GM12891 (cell line): ENCODE results near the gene ANKRD23.

Source experiments
- DNase-seq: peaks from one replicate; pipeline ENCODE4 v3.0.0; 2011; ENCODE audit warnings: low spot score; ENCODE audit not compliant: insufficient read length
- FAIRE-seq: peaks from 2 replicates; lab custom pipeline; 2011; peaks lifted over from hg19 to GRCh38; lab: Jason Lieb, UNC
- PAX5 ChIP-seq: IDR thresholded peaks from 2 replicates; pipeline ENCODE4 v1.6.1; 2011; ENCODE audit warnings: low read length, moderate library complexity, mild to moderate bottlenecking; ENCODE audit not compliant: insufficient read depth, severe bottlenecking
- POLR2A ChIP-seq: IDR thresholded peaks from 2 replicates; pipeline ENCODE4 v1.6.1; 2011; ENCODE audit warnings: low read depth, low read length, control low read depth
- POLR2AphosphoS5 ChIP-seq: IDR thresholded peaks from 2 replicates; pipeline ENCODE4 v1.6.1; 2011; ENCODE audit warnings: low read depth, low read length, control low read depth
- POU2F2 ChIP-seq: IDR thresholded peaks from 2 replicates; pipeline ENCODE4 v1.6.1; 2011; ENCODE audit warnings: low read depth, mild to moderate bottlenecking, control low read depth, low read length, moderate library complexity
- SPI1 ChIP-seq: IDR thresholded peaks from 2 replicates; pipeline ENCODE4 v1.6.1; 2011; ENCODE audit warnings: low read depth, low read length, control low read depth
- TAF1 ChIP-seq: IDR thresholded peaks from 2 replicates; pipeline ENCODE4 v1.6.1; 2011; ENCODE audit warnings: low read depth, low read length, control low read depth

ANKRD23 gene

DNA sequence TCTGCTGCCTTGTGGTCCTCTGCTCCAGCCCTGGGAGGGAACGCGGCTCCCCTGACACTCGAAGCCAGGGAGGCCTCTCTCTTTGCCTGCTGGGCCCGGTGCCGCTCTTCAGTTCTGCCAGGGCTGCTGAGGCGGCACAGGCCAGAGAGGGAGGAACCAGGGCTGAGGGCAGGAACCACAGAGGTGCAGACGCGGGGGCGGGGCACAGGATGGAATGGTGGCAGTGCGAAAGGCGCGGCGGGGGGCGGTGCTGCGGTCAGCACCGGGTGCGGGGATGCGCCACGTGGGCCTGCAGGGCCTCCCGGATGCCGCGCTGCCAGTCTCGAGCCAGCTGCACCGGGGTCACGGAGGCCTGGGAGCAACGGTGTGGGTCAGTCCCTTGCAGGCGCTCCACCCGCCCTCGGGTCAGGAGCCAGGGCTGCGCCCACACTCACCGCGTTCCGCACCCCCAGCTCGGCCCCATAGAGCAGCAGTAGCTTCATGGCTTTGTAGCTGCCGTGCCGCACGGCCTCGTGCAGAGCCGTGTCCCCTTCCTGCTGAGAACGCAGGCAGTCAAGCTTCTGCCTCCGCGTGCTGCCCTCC is 4.4 kb downstream of the ANKRD23 start:
- peak; percentile 84 for FAIRE-seq
- DNase-seq, result peak; percentile 46
- TF ChIP-seq POU2F2, result no peak
- TF ChIP-seq SPI1, result no peak
- TF ChIP-seq PAX5, result no peak
- no peak for TF ChIP-seq POLR2AphosphoS5
- no peak for TF ChIP-seq TAF1
- TF ChIP-seq POLR2A, result no peak; the same call in 1 of the 2 replicates

DNA sequence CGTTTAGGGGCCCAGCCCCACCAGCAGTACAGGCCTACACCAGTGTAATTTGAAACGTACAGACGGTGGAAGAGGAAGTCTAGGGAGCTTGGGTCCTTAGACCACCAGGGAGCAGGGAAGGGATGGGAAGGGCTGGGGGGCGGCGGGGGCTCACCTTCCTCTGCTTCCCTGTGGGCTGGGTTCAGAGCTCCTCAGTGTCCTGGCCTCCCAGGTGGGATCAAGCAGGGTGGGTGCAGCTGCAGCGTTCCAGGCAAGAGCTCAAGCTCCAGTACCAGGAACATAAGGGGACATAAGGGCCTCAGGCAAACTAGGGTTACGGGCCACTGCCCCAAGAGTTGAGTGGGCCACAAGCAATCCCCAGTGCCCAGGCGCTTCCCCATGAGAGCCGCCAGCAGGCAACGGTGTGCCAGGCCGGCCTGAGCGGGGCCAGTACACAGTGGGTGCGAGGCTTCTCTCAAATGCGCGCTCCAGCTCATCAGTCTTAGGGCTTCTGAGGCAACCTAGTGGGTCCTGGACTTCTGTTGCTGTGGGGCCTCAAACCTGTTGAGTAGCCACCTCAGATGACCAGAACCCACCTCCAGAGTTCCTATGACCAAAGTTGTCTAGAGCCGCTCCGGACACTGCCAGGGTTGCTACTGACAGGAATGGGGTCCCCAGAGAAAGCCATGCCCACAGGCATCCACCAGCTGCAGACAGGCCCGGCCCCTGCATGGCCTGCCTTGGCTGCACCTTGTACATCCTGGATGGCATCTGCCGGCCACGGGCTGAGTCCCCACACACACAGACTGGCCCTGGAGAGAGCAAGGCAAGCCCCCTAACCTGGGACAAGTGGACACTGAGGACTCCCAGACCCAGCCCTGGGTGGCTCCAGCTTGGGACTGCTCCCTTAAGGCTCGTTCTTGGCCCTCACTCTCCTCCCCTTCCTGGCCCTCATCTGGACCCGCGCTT is 5.2 kb downstream of the ANKRD23 start:
- no peak for DNase-seq
- no peak for FAIRE-seq
- TF ChIP-seq POLR2A (no peak), TAF1 (no peak), PAX5 (no peak), SPI1 (no peak), POU2F2 (no peak), POLR2AphosphoS5 (no peak)

GRCh38 chr2:96837575-96837974 is 6.2 kb downstream of the ANKRD23 start:
- DNase-seq (no peak), FAIRE-seq (no peak)
- no peak for TF ChIP-seq POU2F2
- no peak for TF ChIP-seq SPI1
- TF ChIP-seq POLR2A, result no peak
- TF ChIP-seq TAF1, result no peak
- TF ChIP-seq PAX5, result no peak
- no peak for TF ChIP-seq POLR2AphosphoS5

DNA sequence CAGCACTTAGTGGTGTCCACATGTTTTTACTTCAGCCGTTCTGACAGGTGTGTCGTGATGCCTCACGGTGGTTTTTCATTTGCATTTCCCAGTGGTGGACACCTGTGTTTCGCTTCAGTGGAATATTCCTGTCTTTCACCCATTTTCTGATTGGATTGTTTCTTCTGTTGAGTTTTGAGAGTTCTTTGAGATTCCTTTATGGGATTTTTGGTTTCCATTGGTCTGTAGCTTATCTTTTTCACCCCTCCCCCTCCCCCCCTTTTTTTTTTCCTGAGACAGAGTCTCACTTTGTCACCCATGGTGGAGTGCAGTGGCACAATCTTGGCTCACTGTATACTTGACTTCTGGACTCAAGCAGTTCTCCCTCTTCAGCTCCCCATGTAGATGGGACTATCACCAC is 8.0 kb downstream of the ANKRD23 start:
- no peak for DNase-seq
- TF ChIP-seq POU2F2 (no peak), PAX5 (no peak), SPI1 (no peak), POLR2A (no peak), POLR2AphosphoS5 (no peak), TAF1 (no peak)
- FAIRE-seq, result no peak

- TF ChIP-seq SPI1 (no peak), POLR2A (no peak), POU2F2 (no peak), TAF1 (no peak), PAX5 (no peak)
- DNase-seq (no peak), FAIRE-seq (no peak)
Observed at GRCh38 chr2:96832754-96833507, 10.9 kb downstream of the ANKRD23 start.

GRCh38 chr2:96832408-96832753 is 11.4 kb downstream of the ANKRD23 start:
- FAIRE-seq (no peak), DNase-seq (no peak)
- TF ChIP-seq TAF1, result no peak
- no peak for TF ChIP-seq POLR2AphosphoS5
- no peak for TF ChIP-seq PAX5
- no peak for TF ChIP-seq POU2F2
- TF ChIP-seq SPI1, result no peak
- no peak for TF ChIP-seq POLR2A

DNA sequence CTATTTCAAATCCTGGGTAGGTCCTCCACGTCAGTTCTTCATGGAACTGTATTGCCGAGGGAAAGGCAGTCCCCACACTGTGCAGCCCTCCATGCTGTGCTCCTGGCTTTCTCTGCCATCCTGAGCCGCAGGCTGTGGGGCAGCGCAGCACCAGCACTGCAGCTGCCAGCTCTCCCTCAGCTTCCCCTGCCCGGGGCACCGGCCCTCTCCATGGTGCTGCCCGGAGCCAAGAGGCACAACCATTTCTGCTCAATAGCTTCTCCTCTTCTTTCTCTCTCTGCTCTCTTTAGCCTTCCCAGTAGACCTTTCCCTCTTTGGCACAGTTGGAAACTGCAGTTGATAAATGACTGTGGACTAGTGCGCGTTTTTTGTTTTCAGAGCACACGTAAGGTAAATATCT is 12.1 kb downstream of the ANKRD23 start:
- TF ChIP-seq POU2F2 (no peak), POLR2AphosphoS5 (no peak), SPI1 (no peak), TAF1 (no peak), PAX5 (no peak), POLR2A (no peak)
- FAIRE-seq, result no peak
- DNase-seq, result no peak

GRCh38 chr2:96830044-96830562 is 13.7 kb downstream of the ANKRD23 start:
- TF ChIP-seq POU2F2 (no peak), TAF1 (no peak), POLR2AphosphoS5 (no peak), POLR2A (no peak), SPI1 (no peak), PAX5 (no peak)
- DNase-seq (no peak), FAIRE-seq (no peak)

GRCh38 chr2:96828874-96829273 is 14.9 kb downstream of the ANKRD23 start:
- TF ChIP-seq SPI1 (no peak), POLR2A (no peak), POLR2AphosphoS5 (no peak), PAX5 (no peak), POU2F2 (no peak), TAF1 (no peak)
- no peak for FAIRE-seq

More at GRCh38 chr2:96828874-96829273, 14.9 kb downstream of the ANKRD23 start:
- no peak for DNase-seq
